ENCODE results near the gene CHMP1A.
"Not testable (repeated sequence)": the region's sequence is repeated elsewhere in the genome, so short reads cannot be mapped to it uniquely, and the experiment has no call there.

CHMP1A gene

DNA sequence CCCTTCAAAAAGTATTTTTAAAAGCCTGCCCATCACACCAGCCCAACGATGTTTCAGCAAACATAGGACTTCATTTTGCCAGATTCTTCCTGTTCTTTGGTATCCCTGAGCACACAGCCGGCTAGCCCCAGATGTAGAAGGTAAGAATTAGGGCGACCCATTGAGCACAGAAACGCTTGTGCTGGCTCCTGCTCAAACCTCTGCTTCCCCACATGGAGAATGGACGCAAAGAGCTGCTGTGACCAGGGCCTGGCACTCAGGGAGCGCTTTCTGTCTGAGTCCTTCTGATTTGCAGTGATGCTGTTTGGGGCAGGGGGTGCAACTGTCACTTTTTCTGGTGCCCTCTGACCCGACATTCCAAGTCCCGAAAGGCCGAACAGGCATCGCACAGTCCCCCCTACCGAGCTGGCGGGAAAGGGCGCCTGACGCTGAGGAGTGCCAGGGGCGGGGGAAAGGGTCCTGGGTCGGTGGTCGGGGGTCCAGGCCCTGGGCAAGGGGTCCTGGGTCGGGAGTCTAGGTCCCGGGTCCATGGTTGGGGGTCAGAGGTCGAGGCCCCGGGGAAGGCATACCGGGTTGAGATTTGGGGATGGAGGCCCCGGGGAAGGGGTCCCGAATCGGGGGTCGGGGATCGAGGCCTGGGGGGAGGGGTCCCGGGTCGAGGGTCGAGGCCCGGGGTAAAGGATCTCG is 930 bp downstream of the CHMP1A start:
- DNase-seq, result no peak

- no peak for DNase-seq
These were observed 2.4 kb downstream of the CHMP1A start for GRCh38 chr16:89655062-89655643.

DNA sequence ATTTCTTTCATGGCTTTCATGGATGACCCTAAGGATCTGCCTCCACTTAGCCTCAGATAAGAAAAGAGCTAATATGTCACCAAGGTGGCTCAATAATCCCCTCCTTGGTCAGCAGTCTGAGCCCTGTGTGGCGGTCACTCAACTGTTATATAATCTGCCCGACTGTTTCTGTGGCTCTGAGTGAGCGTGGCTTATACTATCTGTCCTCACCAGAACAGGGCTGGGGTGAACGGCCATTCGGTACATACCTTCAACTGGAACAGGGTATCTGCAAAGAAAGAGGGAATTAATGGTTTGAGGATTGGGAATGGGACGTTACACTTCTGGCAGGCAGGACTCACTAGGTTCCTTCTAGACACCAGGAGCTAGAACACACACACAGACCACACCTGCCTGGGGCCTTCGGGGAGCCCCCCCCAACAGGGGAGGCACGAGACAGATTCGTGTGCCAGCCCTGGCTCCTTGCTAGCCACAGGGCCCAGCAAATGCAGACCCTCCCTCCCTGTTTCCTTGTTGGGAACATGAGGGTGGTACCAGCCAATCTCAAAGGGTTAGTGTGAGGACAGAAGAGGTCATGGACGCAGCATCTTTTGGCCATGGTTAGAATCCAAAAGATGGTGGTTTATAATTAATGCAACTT is 3.7 kb downstream of the CHMP1A start:
- no peak for DNase-seq

GRCh38 chr16:89651584-89651983 is 5.9 kb downstream of the CHMP1A start:
- no peak for DNase-seq

GRCh38 chr16:89646906-89647305 is 10.6 kb downstream of the CHMP1A start:
- no peak for DNase-seq

DNA sequence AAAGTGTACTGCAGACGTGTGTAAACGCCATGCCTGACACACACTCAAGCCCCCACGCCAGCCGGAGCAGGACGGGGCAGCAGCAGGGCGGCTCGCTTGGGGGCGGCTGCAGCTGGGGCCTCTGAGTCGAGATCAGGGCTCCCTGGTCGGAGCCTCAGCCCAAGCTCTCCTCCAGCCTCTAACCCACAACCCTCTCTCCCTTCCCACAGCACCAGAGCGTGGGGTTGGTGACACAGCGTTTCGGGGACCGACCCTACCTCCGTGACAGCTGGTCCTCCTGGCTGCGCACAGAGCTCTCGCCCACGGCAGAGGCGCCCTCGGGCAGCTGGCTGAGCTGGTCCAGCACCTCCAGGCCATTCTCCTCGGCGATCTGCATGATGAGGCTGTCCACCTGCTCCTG is 11.2 kb downstream of the CHMP1A start:
- DNase-seq, result no peak

GRCh38 chr16:89645122-89645521 is 12.4 kb downstream of the CHMP1A start:
- DNase-seq, result no peak

GRCh38 chr16:89643769-89644300 is 13.7 kb downstream of the CHMP1A start:
- DNase-seq, result no peak

DNA sequence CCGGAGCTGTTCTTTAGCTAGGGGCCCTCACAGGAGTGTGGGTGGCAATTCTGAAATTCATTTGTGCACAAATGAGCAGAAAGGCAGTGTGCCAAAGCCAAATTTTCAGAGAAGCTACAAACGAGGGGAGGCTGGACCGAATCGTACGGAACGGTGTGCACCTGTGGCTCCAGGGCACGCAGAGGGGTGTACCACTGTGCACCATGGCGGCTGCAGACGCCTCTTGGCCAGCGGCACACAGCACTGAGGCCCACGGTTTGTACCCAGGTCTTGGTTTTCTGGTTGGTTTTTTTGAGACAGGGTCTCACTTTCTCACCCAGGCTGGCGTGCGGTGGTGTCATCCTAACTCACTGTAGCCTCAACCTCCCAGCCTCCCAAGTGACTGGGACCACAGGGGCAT is 14.9 kb downstream of the CHMP1A start:
- no peak for DNase-seq

DNA sequence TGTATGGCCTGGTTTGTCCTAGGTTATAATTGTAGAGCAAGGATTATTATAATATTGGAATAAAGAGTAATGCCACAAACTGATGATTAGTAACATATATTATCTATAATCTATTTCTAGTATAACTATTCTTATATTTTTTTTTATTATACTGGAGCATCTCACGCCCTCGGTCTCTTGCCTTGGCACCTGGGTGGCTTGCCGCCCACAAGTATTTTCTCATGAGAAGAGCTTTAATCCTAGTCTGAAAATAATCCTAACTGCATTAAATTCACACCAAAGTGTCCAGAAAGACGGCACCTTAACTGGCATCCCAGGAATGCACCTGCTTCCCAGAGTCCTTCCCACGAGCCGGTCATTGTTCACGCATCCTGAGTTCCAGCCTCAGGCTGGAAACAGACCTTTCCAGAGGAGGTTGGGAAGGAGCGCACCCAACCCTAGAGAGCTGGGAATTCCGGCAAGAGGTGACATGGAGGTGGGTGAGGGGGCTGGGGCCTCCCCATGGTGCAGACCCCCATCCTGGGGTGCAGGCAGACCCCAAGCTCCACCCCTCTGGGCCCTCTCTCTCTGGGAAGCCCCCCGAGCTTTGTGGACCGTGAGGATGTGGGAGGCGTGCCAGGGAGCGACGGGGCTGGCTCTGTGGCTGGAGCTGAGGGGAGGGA is 15.9 kb downstream of the CHMP1A start:
- DNase-seq, result no peak

DNA sequence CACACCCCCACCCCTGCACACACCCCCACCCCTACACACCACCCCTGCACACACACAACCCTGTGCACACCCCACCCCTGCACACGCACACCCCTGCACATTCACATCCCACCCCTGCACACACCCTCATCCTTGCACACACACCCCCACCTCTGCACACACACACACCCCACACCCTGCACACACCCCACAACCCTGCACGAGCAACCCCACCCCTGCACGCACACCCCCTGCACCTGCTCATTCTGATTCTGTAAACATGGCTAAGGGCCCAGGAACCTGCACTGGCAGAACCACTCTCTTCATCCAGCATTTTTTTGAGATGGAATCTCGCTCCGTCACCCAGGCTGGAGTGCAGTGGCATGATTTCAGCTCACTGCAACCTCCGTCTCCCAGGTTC is 18.1 kb downstream of the CHMP1A start:
- DNase-seq, result no peak

DNA sequence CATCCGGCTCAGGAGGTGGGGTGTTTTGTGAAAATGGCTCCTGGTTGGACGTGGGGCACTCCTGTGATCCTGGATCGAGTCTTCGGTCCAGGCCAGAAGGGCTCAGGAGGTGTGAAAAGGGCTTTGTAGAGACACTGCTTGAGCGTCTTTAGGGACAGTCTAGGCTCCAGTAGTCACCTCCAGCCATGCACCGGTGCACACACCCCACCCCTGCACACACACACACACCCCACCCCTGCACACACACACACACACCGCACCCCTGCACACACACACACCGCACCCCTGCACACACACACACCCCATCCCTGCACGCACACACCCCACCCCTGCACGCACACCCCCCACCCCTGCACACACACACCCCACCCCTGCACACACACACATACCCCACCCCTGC is 19.1 kb downstream of the CHMP1A start:
- DNase-seq, result no peak

DNA sequence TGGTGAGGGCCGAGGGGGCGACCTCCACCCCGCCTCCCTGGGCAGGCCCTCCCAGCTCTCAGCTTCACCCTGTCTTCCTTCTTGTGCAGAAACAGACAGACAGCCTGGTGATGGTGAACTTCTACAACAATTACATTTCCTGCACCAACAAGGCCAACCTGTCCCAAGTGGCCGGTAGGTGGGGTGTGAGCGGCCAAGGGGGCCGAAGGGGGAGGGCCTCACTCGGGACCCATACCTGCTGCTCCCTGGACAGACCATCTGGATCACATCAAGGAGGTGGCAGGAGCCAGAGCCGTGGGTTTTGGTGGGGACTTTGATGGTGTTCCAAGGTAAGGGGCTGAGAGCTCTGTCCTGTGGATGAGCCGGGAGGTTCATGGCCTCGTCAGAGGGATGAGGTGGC is 20.1 kb downstream of the CHMP1A start:
- DNase-seq, result no peak

GRCh38 chr16:89636663-89637062 is 20.8 kb downstream of the CHMP1A start:
- DNase-seq, result no peak

- not testable (repeated sequence) for DNase-seq
These were observed 22.8 kb downstream of the CHMP1A start for GRCh38 chr16:89634463-89635385.

- no peak for DNase-seq
These were observed 24.4 kb downstream of the CHMP1A start for GRCh38 chr16:89633064-89633631.

DNA sequence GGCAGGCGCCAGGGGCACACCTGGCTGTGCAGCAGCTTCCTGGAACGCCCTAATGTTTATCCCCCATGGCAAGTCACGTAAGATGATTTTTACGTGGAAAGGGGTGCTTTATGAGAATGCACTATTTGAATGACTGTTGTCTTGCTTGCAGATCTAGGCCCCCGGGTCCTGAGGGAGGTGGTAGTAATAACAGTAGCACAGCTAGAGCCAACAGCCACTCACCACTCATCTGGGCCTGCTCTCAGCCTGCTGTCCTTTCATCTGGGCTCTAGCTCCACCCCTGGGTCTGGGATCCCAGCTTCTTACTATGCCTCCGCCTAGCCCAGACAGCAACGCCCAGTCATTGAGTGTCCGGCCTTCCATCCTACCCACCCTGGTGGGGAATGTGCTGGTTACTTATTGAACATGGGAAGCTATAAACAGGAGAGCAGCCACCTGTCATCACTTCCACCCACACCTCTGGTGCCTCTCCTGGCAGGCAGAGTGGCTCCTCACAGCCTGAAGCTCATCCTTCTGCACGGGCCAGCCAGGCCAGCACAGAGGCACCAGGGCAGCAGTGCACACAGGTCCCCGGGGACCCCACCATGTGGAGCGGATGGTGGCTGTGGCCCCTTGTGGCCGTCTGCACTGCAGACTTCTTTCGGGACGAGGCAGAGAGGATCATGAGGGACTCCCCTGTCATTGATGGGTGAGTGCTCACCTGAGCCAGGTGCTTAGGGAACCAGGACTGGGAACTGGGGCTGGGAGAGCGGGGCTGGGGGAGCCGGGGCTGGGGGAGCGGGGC is 27.5 kb downstream of the CHMP1A start:
- DNase-seq, result no peak

DNA sequence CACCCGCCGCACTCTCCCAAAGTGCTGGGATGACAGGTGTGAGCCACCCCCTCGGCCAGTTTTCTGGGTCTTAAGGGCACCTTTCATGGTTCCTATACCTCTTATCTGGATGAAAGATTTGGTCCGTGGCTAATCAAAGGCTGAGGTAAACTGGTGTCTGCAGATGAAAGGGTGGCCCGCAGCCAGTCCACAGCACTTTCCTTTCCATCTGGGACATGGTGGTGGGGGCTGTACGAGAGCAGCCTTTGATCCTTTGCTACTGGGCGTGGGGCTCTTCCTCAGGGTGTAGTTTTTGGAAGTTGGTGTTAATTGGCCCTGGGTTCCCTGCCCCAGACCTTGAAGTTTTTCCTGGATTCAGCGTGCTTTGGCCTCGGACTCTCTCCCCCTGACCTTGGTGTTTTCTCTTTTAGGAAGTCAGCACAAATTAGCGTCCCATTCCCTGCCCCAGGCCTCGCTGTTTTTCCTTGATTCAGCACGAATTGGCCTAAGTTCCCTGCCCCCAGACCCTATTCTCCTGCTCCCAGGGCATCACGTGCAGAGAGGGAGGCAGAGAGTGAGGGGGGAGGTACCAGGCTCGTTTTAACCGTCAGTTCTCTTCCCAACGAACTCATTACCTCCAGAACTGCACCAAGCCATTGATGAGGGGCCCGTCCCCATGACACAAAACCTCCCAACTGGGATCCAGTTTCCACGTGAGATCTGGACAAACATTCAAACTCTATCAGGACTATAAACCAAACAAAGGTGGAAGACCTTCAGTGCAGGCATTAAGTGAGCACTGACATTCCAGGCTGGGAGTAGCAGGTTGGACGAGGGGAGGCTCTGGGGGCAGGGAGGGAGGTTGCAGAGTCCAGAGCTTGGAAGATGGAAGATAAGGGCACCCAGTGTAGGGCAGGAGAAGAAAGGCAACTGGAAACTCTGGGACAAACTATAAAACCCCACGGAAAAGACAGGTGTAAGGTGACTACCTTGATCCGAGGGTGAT is 32.4 kb downstream of the CHMP1A start:
- no peak for DNase-seq

- DNase-seq, result no peak
These were observed 33.8 kb downstream of the CHMP1A start for GRCh38 chr16:89623511-89624261.
